NCI-H1048 (cell line): ENCODE results near the gene MBIP.

Experiments used
- DNase-seq: peaks from one replicate; lab custom pipeline; 2025; lab: John Stamatoyannopoulos, UW

MBIP gene

DNA sequence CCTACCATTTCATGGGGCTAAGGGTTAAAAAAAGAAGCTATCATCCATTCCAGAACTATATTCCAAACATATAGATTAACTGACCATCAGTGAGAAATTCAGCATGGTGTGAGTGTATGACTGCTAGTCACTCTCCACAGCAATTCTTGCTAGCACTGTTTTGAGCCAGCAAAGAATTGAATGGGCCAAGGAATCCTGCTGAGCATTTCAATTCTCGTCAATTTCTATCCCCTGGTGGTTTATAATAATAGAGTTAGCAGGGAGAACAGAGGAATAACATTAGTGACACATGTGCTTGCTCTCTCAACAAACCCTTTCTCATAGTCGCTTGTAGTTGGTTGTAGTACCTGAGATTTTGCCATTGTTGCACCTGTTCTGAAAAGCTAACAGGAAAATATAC, 7.2 kb downstream of the MBIP start:
- no peak for DNase-seq

DNA sequence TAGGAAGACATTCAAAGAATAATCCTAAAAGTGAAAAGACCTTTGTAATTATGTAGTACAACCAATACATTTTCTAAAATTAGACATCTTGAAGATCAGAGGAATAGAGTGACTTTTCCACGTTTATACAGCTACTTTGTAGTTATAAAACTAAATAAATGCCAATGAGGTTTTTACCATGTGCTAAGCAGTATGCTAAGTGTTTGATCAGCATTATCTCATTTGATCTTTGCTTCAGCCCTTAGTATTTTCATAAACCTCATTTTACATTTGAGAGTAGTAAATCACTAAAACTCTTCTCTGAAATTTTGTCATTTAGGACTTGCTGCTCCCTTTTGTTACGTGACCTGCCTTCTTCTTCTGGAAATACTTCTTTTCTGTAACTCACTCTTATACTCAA, 13.6 kb downstream of the MBIP start:
- no peak for DNase-seq

DNA sequence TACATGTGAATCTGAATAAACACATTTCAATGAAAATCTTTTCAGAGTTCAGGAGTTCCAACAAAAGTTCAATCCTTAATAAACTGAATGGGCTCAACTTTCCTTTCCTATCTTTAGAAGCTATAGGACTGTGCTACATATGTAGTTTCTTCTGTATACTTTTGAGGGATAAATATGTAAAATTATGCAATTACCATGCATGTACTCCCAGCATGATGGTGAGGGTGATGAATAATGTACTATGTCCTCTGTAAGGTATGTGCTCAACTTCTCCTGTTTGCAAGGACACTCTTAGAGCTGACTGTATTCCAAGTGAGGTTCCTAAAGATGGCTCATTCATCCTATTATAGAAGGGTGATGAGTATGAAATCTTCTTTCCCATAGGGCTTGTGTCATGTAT, 15.5 kb downstream of the MBIP start:
- no peak for DNase-seq

DNA sequence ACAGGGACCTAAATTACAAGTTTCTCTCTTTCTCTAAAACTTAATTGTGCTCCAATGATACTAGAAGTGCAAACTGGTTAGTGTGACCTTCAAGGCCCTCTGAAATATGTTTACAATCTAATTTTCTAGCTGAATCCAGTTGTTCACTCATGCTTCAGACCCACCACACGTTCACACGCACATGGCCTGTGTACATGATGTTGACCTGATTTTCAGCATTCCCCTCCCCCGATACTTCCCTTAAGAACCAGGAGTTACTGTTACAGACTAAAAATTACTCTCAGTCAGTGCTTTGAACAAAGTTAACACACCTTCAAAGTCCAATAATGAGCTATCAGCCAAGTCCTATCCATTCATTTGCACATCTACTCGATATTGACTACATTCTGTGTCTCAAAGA, 16.5 kb downstream of the MBIP start:
- no peak for DNase-seq

DNA sequence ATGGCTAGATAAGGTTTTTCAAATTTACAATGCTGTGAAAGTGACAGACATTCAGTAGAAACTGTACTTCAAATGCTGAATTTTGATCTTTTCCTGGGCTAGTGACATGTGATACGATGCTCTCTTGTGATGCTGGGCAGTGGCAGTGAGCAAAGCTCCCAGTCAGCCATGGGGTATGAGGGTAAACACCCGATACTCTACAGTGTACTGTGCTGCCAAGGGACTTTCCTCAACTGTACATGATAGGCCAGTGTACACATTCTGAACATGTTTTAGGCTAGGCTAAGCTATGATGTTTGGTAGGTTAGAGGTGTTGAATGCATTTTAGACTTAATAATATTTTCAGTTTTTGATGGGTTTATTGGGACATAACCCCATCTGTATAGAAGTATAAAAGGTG, 17.6 kb downstream of the MBIP start:
- no peak for DNase-seq

DNA sequence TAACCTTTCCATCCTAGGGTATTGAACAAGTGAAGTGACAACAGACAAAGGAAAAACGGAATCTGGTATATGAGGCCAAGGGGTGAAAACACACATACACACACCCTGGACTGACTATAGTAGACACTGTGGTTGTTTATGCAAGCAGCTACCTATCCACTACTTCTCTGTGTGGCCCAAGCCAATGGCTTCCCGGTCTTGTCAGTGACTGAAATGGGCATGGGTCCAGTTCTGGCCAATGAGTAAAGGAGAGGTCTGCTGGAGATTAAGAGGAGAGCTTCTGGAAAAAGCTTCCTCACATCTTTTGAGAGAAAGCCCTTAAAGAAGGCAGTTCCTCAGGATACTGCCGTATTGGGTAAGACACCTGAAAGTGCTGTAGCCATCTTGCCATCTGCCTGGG, 19.3 kb downstream of the MBIP start:
- no peak for DNase-seq

DNA sequence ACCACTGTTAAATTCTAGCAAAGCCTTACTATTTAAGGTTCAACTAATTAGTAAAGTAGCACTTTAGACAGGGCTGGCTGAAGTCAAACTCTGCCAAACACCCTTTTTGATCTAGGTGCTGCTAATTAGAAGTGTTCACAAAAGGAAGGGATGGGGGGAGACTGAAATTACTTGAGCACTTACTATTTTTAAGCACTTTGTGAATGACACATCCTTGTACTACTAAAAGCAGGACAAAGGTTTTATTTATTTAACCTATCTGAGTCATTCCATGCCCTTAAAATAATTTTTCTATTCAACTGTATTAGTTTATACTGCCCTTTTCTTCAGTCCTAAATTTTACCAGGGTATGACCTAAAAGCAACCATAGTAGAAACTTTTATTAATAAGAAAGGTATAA, 20.1 kb downstream of the MBIP start:
- DNase-seq = no peak

DNA sequence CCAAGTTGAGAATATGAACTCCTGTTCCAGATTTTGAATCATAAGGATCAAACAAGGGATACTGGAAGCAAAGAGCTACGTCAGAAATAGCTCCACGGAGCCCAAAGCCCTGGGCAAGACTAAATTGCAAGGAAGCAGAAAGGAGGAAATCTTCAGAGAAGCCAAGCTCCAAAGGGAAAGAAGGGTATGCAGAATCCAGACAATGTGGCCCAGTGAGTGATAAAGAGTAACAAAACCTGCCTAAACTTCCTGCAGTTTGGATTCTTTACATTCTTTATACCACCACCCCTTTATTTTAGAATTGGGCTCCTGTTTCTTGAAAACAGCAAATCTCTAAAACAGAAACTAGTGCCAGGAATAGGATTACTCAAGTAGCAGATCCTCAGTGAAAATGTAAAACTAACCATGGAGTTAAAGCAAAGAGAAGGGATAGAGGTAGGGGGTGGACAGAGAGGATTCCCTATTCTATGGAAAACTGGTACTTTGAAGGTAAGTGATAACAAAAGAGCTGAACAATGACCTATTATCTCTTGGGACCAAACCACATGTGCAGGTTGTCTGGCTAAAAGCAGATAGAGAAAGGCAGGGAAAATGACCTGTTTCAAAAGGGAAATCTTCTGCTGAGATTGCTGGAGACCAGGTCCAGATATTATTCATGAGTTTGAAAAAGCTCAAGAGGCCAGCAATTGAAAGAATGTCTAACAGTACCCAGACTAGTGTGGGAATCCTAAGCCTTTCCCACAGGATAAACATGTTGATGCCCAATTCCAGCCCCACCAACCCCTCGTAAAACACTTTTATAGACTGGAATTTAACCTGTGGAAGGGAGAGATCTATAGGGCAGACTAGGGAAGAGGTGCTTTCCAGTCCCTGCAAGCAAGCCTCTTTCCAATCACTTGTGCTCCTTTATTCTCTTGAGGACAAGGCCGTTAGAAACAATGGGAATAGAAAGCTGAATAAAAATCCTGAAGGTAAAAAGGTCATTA, 24.5 kb downstream of the MBIP start:
- DNase-seq = no peak

DNA sequence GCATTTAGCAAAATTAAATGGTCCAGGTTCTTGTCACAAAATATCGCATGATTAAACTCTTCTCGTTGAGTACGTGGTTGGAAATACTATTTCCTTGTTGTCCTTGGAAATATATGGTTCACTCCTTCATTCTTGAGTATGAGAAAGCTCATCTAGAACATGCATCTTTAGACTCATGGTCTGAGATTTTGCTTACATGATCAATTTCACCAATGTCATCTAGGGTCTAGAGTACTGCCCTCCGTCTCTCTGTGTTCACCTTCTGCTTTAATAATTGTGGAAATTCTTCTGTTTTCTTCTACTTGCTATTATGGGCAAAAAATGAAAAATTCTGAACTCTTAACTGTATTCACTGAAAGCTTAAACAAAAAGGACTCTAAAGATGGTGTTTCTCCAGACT, 25.9 kb downstream of the MBIP start:
- DNase-seq = no peak

DNA sequence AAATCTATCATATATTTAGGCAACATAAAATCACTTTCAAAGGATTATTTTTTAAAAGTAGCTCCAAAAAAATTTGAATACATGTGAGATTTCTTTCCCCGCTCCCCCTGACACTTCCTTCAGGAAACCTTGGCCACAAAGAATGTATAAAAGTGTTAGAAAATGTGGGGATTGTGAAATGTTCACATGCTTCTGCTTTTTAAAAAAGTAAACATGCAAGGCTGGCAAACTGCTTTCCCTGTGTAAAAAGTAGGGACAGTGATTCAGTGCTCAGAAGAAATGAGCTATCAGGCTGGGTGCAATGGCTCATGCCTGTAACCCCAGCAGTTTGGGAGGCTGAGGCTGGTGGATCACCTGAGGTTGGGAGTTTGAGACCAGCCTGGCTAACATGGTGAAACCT, 26.6 kb downstream of the MBIP start:
- DNase-seq = no peak

DNA sequence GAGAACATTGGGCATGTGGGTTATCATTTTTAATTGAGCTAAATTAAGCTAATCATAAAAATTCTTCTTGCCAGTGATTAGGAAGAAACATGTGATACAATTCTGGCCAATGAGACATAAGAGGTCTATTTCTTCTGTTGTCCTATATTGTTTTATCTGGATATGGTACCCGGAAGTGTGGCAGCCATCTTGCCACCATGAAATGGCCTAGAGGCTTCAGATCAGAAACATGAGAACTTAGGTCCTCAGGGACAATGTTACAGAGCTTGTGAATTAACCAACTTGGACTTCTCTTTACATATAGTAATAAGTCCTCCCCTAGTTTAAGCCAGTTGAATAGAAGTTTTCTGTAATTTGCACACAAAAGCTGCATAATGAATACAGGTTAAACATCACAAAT, 30.5 kb downstream of the MBIP start:
- no peak for DNase-seq

DNA sequence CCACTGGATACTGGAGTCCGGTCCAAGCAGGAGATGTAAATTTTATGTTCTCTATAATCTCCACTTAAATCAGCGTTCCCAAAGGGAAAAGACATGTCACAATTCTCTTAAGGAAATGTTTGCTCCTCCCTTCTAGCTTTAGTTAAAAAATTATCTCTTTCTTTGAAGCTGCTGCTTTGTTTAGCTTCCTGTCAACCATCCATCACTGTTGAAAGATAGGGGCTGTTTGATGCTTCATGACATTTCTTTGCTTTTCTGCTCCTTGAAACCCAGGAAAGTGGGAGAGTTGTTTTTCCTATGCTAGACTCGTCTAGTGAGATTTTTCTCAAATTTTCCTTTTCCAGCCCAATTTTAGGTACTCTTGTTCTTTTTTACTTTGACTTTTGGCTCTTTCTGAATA, 31.9 kb downstream of the MBIP start:
- no peak for DNase-seq

DNA sequence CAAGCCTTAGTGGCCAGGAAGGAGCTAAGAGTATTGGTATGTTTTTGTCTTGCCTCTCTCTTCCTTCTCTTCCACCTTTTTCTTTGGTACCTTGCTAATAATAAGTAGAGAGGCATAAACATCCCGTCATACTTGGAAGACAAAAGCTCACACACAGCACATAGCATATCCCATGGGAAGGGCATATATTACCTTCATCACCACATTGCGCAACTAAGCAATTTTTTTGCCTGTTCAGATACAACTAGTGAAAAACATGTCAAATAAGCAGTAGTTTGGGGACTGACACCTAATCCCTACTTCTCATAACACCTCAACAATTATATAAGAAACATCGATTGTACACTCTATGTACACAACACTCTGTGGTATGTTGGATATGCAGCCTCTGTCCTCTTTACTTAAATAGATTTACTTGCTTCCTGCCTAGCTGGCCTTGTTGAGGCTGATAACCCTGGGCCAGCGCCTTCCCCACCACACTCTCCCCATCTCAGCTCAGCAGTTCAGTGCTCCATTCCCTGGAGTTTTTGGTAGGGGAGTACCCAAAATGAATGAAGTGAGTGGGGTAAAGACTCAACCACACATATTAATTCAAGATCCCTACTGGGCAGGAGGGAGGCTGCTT, 35.4 kb downstream of the MBIP start:
- DNase-seq = no peak

DNA sequence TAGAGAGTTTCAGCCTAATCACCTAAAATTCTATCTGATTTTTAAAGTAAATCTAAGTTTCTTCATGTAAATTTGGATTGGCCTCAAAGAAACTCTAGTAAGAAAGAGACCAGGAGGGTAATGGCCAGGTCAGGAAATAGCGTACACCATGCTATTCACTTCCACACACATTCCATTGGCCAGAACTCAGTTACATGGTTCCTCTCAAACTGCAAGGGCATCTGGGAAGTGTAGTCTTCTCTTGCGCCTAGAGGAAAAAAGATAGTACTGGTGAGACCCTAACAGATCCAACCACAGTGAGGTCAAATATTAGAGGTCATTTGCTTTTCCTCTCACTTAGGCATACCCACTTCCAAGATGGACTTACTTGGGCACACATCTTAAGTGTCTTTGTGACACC, 39.1 kb downstream of the MBIP start:
- DNase-seq = no peak

DNA sequence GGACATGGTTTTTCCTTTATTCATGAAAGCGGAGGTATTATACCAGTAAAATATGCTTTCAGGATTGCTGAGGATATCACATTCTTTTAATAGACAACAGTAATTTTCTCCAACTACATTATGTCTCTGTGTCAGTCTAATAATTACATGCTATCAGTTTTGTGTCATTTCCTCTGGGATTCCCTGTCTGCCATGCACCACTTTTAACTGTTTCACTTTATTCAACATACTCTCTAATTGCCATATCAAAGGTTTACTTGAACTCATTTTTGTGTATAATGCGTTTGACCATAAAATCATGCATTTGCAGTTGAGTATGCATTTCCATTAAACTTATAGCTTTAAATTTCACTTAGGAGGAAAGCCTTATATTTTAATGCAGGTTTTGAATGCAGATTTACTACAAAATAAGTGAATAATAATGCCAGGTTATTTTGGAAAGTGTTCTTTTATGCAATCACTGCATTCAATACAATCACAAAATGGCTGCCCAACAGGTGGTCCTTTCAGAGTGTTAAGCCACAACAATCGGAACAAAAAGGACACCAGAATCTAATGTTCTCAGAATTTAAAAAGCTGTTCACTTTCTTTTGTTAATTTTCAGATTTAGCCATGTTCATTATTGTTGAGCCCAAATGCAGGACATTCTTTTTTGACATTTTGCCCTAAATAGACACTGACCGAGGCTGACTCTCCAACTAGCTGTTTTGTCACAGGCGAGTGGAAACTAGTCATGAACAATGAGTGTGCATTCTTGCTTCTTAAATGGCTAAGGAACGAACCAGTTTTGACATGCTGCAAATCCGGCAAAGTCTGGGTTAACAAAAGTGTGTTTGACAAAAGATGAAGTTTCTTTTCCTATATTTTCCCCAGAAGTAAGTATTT, 40.9 kb downstream of the MBIP start:
- DNase-seq = no peak

DNA sequence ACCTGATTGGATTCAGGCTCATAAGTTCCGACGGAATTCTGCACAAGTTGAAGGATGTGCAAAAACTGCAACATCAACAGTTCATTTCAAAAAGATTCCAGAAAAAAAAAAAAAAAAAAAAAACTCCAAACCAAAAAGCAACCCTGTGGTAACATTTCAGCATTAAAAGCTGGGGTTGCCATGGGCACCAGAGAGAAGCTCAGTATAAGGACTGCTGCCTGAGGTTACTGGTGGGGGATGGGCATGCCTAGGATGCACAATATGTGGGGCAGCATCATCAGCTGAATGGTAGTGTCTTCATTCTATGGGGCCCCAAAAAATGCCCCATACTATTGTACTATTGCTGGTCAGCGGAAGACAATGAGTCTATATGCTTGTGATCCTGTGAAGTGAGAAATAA, 44.7 kb downstream of the MBIP start:
- no peak for DNase-seq

DNA sequence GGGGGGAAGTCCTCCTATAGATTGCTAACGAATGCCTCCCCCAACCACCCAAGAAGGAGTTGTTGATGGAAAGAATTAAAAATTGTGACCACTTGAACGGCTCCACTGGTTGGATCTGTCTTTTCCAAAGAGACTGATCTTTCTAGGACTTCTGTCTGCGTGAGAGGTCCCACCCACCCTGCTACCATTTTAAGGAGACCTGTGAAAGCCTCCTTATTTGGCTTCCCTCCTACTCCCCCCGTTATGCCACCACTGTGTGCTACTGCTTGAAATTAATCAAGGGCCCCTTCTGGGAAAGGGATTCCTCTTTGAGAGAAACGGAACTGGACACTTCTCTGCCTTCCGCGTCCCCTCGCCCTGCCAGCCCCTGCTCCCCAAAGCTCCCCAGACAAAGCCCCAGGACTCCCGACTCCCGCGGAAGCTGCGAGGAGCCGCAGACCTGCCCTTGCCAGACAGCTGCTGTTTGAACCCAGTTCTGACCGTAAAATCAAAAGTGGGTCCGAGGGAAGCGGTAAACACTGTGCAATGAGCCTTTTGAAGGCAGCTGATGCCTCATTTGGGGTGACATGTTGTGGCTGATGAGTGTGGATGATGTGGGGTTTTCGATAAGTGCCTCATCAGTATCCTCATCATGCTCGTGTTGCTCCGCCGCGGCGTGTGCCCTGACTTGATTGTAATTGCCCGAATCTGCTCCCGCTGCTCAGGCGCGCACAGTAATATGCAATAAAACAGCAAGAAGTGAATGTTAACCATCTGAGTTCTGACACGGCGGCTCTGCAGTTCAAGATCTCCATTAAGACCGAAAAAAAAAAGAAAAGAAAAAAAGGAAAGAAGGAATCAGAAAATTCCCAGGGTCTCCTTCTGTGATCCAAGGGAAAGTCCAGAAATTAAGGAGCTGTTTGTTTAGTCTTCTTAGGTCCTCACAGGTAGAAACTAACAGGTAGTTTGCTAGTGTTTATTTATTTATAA, 48.2 kb downstream of the MBIP start:
- DNase-seq = no peak

DNA sequence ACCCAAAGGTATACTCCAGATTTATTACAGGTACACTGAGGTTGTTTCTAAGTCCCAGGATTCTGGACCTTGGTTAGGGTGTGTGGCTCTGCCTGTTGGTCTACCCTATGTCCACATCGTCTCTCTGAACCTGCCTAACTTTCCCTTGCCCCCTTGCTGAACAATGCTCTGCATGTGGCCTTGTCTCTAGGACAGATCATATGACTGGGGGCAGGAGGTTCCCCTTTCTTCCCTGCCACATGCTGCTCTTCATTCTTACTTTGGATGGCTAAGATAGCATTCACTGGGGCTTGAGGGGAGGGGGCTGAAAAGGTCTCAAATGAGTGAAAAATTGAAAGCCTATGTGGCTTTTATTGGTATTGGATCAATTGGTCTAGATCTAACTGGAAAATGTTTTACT, 49.2 kb downstream of the MBIP start:
- no peak for DNase-seq

DNA sequence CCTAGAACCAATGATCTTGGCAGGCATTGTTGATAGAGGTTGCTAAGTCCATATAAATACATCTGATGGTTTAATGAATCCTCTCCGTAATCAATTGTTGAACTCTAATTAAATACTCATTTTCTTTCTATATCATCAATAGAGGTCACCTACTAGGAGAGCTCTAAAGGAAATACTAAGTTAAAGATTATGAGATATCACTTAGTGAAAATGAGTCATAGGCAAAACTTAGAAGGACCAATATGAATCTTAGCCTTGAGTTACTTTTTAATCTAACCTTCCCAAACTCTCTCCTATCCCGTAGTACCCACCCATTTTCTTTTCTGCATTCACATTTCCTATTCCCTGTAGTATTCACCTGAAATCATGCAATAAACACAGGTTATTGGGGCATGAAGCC, 50.2 kb downstream of the MBIP start:
- no peak for DNase-seq

DNA sequence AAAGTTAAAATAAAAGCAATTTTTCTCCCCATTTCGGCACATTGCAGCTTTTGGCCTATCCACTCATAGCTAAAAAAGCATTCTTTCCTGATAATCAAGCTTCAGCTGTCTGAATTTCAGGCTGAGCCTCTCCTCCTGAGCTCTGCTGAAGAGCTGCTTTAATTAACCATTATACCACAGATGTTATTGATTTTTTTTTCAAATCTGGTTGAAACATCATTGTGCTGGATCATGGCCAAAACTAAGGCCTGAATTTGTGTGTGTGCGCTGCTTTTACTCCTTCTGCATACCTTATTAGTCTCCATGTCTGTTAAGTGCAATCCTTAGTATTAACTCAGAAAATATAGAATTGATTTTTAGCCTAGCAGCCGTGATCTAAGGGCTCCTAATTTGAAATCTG, 52.3 kb downstream of the MBIP start:
- DNase-seq = no peak

DNA sequence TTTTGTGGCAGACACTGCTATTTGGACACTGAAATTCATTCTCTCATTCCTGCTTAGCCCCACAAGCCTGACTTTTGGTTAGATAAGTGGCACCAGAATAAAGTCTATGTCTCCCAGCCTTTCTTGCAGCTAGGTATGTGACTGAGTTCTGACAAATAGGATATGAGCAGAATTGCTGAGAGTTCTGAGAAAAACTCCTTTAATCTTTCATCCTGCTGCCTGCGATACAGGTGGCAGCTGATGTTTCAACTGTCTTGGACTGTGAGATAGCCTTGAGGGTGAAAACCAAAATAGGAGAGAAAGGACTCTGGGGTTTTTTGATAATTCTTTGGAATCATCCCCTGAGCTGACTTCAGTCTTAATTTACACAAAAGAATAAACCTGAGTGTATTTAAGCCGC, 55.8 kb downstream of the MBIP start:
- no peak for DNase-seq

DNA sequence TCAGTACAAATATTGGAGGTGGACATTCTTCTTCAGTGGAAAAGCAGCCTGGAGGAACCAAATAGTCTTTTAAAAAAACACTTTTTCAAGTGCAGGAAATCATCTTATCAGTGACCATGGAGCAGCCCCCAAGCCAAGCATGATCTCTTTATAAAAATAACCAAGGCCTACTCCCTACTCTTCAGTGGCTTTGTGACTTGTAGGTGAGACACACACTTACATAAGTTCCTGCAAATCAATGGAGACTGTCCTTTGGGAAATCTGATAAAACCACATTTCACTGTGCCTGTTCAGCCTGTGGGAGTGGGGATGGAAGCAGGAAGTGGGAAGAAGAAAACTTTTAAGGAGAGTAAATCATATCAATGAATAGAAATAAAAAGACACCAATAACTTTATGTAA, 56.3 kb downstream of the MBIP start:
- DNase-seq = no peak
